Measurements from ENCODE around the gene EVL. TPM values are rescaled to one million over a fixed set of nuclear protein-coding genes. Genes with fewer than 3 reads are reported as not detected.
A peak's percentile ranks its signal among the peaks of the same experiment; 100 is the strongest.

EVL gene
- total RNA-seq, 6 experiments from 2014 or later, result 1.2 to 4.8 (median 2.0) TPM

DNA sequence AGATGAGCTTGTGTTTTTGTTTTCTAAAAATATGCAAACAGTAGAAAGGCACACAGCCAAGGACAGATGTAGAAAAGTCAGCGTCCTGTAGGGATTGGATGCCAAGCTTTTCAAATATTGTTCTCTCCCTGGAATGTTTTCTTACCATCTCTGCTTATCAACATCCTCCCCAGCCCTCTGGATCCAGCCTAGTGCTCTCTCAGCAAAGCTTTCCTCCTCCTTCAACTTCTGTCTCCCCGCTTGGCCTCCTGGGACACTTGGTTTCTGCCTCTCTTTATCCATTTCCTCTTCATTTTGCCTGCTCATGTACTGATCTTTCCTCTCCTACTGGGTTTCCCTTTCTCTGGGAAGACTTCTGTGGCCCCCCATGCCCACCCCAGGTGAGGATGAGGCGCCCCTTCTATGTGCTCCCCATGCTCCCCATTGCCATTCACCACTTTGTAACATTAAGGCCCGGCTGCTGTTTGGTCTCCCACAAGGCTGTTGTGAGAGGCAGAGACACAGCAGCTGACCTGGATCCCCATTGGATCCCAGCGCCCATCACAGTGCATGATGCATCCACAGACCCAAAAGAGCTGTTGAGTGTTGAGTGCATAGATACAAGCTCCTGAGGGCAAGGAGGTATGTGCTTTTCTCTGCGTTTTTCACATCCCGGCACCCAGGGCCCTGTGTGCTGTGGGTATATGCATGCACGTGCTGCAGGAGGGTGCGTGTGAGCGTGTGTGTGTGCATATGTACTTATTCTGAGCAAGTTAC is 38.2 kb downstream of the EVL start:
- DNase-seq, result no peak
- Mint-ChIP-seq H3K27me3 (ENCODE audit: insufficient read depth) (peaks cover 10% of the 10 kb centered on the region), H3K27ac (no peak overlapping the region), H3K9me3 (no peaks in the 10 kb centered on the region), H3K4me1 (ENCODE audit: low read depth) (peaks cover 22% of the 10 kb centered on the region), H3K4me3 (no peak overlapping the region), H3K36me3 (ENCODE audit: low read depth) (no peaks in the 10 kb centered on the region)
- TF ChIP-seq, protein P1, sequence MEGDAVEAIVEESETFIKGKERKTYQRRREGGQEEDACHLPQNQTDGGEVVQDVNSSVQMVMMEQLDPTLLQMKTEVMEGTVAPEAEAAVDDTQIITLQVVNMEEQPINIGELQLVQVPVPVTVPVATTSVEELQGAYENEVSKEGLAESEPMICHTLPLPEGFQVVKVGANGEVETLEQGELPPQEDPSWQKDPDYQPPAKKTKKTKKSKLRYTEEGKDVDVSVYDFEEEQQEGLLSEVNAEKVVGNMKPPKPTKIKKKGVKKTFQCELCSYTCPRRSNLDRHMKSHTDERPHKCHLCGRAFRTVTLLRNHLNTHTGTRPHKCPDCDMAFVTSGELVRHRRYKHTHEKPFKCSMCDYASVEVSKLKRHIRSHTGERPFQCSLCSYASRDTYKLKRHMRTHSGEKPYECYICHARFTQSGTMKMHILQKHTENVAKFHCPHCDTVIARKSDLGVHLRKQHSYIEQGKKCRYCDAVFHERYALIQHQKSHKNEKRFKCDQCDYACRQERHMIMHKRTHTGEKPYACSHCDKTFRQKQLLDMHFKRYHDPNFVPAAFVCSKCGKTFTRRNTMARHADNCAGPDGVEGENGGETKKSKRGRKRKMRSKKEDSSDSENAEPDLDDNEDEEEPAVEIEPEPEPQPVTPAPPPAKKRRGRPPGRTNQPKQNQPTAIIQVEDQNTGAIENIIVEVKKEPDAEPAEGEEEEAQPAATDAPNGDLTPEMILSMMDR (IDR thresholded peaks at IDR 0.05), result no peak

DNA sequence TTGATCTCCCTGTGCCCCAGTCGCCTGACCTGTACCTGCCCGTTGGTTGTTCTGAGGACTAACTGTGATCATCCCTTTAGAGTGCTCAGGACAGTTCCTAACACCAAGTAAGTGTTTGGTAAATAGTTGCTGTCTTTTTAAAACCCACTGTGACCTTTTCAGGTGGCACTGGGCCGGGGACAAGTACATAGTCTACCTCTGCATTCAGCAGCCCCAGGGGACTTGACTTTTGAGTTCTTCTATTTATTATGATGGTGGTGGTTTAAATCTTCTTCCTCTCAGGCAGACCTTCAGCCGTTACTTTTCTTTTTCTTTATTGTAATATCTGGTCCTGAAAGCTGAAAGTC is 38.8 kb downstream of the EVL start:
- Mint-ChIP-seq H3K9me3 (no peaks in the 10 kb centered on the region), H3K4me3 (no peak overlapping the region), H3K27me3 (ENCODE audit: insufficient read depth) (peaks cover 10% of the 10 kb centered on the region), H3K27ac (no peak overlapping the region), H3K36me3 (ENCODE audit: low read depth) (no peaks in the 10 kb centered on the region), H3K4me1 (ENCODE audit: low read depth) (peaks cover 27% of the 10 kb centered on the region)
- no peak for DNase-seq
- TF ChIP-seq, protein P1 (IDR thresholded peaks at IDR 0.05), result no peak

DNA sequence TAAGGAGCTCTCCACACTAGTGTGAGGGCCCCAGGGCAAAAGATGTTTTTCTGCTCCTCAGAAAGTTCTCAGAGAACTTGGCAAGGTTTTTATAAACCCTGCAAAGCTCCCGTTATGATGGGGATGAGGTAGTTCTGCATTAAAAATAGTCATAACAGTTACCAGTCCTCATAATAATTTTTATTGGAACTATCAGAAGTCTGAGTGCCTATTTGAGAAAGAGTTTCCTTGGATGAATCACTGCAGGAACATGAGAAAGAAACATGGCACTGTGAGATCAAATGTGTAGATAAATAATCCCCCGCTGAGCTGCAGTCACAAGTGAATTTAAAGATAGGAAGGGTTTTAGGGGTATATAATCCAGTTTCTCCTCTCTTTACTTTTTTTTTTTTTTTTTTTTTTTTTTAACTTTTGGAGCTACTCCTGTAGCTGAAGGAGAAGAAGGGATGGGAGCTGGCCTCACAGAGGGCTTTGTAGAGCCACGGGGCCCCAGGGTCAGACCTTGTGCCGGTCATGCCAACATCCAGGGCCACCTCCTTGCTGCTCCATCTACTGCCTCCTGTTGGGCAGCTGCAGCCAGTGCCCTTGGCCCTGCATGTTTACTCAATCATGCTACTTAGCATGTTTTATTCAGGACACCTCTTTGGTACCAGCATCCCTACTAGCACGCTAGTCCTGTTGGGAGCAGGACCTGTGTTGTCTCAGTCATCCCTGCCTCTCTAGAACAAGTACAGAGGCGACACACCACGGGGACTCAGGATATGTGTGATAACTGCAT is 39.5 kb downstream of the EVL start:
- Mint-ChIP-seq H3K9me3 (no peaks in the 10 kb centered on the region), H3K27me3 (ENCODE audit: insufficient read depth) (peaks cover 10% of the 10 kb centered on the region), H3K27ac (no peak overlapping the region), H3K4me3 (no peak overlapping the region), H3K36me3 (ENCODE audit: low read depth) (no peaks in the 10 kb centered on the region), H3K4me1 (ENCODE audit: low read depth) (peaks cover 31% of the 10 kb centered on the region)
- DNase-seq, result peak; percentile 53
- TF ChIP-seq, protein P1 (IDR thresholded peaks at IDR 0.05), result peak; percentile 29; the same call in 1 of the 2 replicates

DNA sequence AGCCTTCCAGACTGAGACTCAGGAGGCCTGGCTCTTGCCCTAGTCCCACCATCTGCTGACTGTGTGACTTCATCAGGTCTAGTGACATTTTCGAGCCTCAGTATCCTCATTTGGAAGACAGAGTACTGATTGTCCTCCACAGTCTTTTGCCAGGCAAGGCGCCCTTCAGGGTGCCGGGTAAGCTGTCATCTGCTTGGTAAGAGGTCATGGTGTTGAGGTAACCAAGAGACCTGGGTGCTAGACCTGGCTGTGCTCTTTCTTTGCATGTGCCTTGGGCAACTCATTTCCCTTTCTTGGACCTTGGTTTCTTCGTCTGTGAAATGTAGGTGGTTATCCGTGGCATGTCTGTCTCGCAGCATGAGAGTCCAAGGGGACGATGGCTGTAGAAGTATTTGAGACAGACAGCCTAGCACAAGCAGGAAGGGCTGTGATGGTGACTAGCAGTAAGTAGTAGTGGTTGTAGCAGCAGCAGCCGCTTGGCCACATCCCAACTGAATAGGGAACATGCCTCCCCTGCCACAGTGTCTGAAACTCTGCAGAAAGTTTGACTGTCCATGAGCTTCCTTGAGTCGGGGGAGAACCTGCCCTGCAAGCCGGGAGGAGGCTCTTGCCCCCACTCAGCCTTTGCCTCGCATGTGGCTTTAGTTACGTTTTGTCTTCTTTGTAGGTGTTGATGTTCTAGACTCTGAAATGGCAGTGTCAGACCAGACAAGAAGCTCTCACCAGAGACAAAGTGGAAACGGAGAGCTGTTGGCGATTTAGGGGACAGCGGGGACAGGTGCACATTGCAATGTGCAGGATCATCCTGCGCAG is 40.3 kb downstream of the EVL start:
- Mint-ChIP-seq H3K4me1 (ENCODE audit: low read depth) (peaks cover 31% of the 10 kb centered on the region), H3K27me3 (ENCODE audit: insufficient read depth) (peaks cover 10% of the 10 kb centered on the region), H3K27ac (no peak overlapping the region), H3K9me3 (no peaks in the 10 kb centered on the region), H3K4me3 (no peak overlapping the region), H3K36me3 (ENCODE audit: low read depth) (no peaks in the 10 kb centered on the region)
- TF ChIP-seq, protein P1 (IDR thresholded peaks at IDR 0.05), result no peak
- DNase-seq, result no peak

DNA sequence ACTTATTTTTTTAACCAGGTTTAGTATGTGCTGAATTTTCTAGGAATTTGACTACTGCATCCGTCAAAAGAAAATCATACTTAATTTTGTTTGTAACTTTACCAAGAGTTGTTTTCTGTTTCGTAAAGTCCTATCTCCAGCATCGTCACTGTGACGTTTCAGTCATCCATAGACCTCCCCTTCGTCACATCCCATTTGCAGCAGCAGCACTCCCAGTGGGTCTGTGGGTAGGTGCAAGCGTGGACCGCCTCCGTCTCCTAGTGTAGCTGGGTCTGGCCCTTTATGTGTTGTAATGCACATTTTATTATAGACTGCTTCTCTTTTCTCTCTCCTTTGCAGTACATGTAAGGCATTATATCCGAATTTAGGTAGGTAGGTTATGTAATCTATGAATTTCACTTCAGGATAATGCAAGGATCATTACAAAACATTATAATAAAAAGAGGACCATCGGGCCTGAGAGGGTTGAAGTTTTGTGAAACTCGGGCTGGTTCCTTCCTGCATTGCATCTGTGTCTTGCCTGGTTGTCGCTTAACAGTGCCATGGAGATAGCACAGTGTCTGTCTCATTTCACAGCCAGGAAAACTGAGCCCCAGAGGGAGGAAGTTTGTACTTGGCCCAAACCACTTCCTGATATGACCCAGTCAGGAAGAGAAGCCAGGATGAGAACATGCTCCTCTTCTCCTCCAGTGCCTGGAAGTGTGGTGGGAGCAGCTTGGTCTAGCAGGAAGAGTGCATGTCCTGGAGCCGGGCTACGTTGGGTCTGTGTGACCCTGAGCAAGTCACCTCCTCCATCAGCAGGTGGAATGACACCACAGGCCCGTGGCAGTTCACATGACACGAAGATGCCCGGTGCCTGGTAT is 41.3 kb downstream of the EVL start:
- no peak overlapping the region for H3K4me3 Mint-ChIP-seq

More for the DNA sequence above, 41.3 kb downstream of the EVL start:
- Mint-ChIP-seq H3K27ac (no peak overlapping the region), H3K27me3 (ENCODE audit: insufficient read depth) (peaks cover 6% of the 10 kb centered on the region), H3K36me3 (ENCODE audit: low read depth) (no peaks in the 10 kb centered on the region), H3K4me1 (ENCODE audit: low read depth) (peaks cover 31% of the 10 kb centered on the region), H3K9me3 (no peaks in the 10 kb centered on the region)
- DNase-seq, result no peak
- TF ChIP-seq, protein P1 (IDR thresholded peaks at IDR 0.05), result no peak
